Omental fat pad (tissue), 4 donors: ENCODE data around the gene ZNF726. TPM values are rescaled to one million over a fixed set of nuclear protein-coding genes. Genes with fewer than 3 reads are reported as not detected.

ENCODE experiments used
- ATAC-seq: fragments of 150-250 bp; one replicate; pipeline ENCODE4 v1.9.1; 2016; ENCODE audit warnings: mild to moderate bottlenecking, moderate library complexity; ENCODE audit not compliant: low FRiP score
- DNase-seq: peaks from one replicate; pipeline ENCODE4 v3.0.0-alpha.2; 2019; ENCODE audit warnings: low spot score
- CTCF ChIP-seq, 3 donors: fragments of 450-650 bp; IDR thresholded peaks; one replicate each; pipeline ENCODE4 v1.5.1; 2016 to 2017; ENCODE audit warnings: antibody characterized with exemption in 3 of 3, mild to moderate bottlenecking in 3 of 3, moderate library complexity in 2 of 3
- total RNA-seq, 4 donors: library from RNA; depleted of rRNA; stranded (reverse); fragments of >200 nt; gene quantifications; one replicate each; pipeline ENCODE4 v1.1.0, GENCODE V29; 2016

Gene ZNF726
- total RNA-seq, 4 donors from 2014 or later, result 0.19 to 1.3 (median 0.37) TPM

GRCh38 chr19:23983406-23983805 lies 68.7 kb downstream of the ZNF726 start:
- ATAC-seq (no peak), DNase-seq (no peak)
- TF ChIP-seq CTCF (IDR thresholded peaks at IDR 0.05), result no peak

Other genes starting within 250 kb of the ZNF726 start
- gene ZNF675, start 227.7 kb upstream of the ZNF726 start, total RNA-seq, result 10 to 100 TPM in 1 of 4 donors, 1 to 10 TPM in 3; 3.7 to 16.9 (median 6.5) TPM
- 1 to 10 TPM in 1 of 4 donors, under 1 TPM in 3; 0.48 to 2.8 (median 0.56) TPM for gene ZNF681, start 156.0 kb upstream of the ZNF726 start, total RNA-seq
- gene ZNF254, start 172.3 kb downstream of the ZNF726 start, total RNA-seq, result 10 to 100 TPM; 10.1 to 17.5 (median 11.7) TPM